Activated T-helper 17 cell treated with anti-CD3 and anti-CD28 coated beads, Interleukin-2, amount 50 U/mL, for 72 hours (primary cell): ENCODE measurements around the gene TWNK. TPM values are rescaled to one million over a fixed set of nuclear protein-coding genes. Genes with fewer than 3 reads are reported as not detected.
A peak's percentile ranks its signal among the peaks of the same experiment; 100 is the strongest.

Source experiments
- ATAC-seq: fragments of 150-1000 bp; cut with Tn5 transposase; replicated peaks from 2 replicates; pipeline ENCODE4 v1.10.0; 2021; ENCODE audit warnings: mild to moderate bottlenecking, moderate library complexity
- H3K27ac Mint-ChIP-seq: one replicate; pipeline ENCODE4 v1.8.0; 2022; ENCODE audit warnings: mixed read lengths
- H3K27me3 Mint-ChIP-seq: one replicate; pipeline ENCODE4 v1.8.0; 2022; ENCODE audit warnings: mixed read lengths
- H3K36me3 Mint-ChIP-seq: one replicate; pipeline ENCODE4 v1.8.0; 2022; ENCODE audit warnings: low read depth, mild to moderate bottlenecking, mixed read lengths
- H3K4me1 Mint-ChIP-seq: one replicate; pipeline ENCODE4 v1.8.0; 2022; ENCODE audit warnings: mixed read lengths
- H3K4me3 Mint-ChIP-seq: one replicate; pipeline ENCODE4 v1.8.0; 2022; ENCODE audit warnings: mild to moderate bottlenecking, mixed read lengths
- H3K9me3 Mint-ChIP-seq: one replicate; pipeline ENCODE4 v1.8.0; 2022; ENCODE audit warnings: mixed read lengths
- total RNA-seq, 2 donors: library from RNA; stranded (reverse); gene quantifications; one replicate each; pipeline ENCODE4 v1.2.3, GENCODE V29; 2022

Gene TWNK
- total RNA-seq = 10 to 100 TPM; 12.0 to 24.9 TPM

GRCh38 chr10:100986952-100987684, at the start of gene TWNK, which contains the start of gene MRPL43:
TWNK (plus strand) TSS chr10:100987543; CDS start chr10:100988211, 668 bp downstream.
MRPL43 (minus strand) TSS chr10:100987497; CDS start chr10:100987443, 54 bp downstream.
- ATAC-seq = peak; percentile 99
- Mint-ChIP-seq H3K4me3 (peak within 1 kb of the TSS; percentile 100), H3K27me3 (no peaks in the 10 kb centered on the region), H3K36me3 (peaks cover 46% of the 10 kb centered on the region), H3K27ac (peak within 1 kb of the TSS; percentile 95), H3K4me1 (peaks cover 26% of the 10 kb centered on the region), H3K9me3 (no peaks in the 10 kb centered on the region)

GRCh38 chr10:100939763-100940344, 47.5 kb upstream of the TWNK start:
- Mint-ChIP-seq H3K4me1 (peaks cover 10% of the 10 kb centered on the region), H3K27me3 (no peaks in the 10 kb centered on the region), H3K27ac (no peak overlapping the region), H3K9me3 (no peaks in the 10 kb centered on the region), H3K4me3 (no peak overlapping the region), H3K36me3 (peaks cover 83% of the 10 kb centered on the region)
- ATAC-seq = no peak

GRCh38 chr10:100942229-100942628, 45.1 kb upstream of the TWNK start:
- Mint-ChIP-seq H3K27me3 (no peaks in the 10 kb centered on the region), H3K36me3 (peaks cover 91% of the 10 kb centered on the region), H3K9me3 (no peaks in the 10 kb centered on the region), H3K4me1 (peaks cover 10% of the 10 kb centered on the region), H3K4me3 (no peak overlapping the region), H3K27ac (no peak overlapping the region)
- no peak for ATAC-seq

- Mint-ChIP-seq H3K36me3 (peaks cover 88% of the 10 kb centered on the region), H3K27ac (peak overlapping the region; percentile 77), H3K4me3 (peak overlapping the region; percentile 41), H3K9me3 (no peaks in the 10 kb centered on the region), H3K27me3 (no peaks in the 10 kb centered on the region), H3K4me1 (peaks cover 10% of the 10 kb centered on the region)
- ATAC-seq = peak; percentile 53
These were observed 43.8 kb upstream of the TWNK start for GRCh38 chr10:100943508-100943907.

GRCh38 chr10:100945754-100946153, 41.6 kb upstream of the TWNK start:
- Mint-ChIP-seq H3K9me3 (no peaks in the 10 kb centered on the region), H3K4me3 (no peak overlapping the region), H3K27me3 (no peaks in the 10 kb centered on the region), H3K4me1 (peaks cover 10% of the 10 kb centered on the region), H3K27ac (no peak overlapping the region), H3K36me3 (peaks cover 88% of the 10 kb centered on the region)
- ATAC-seq = no peak

GRCh38 chr10:100948916-100949315, 38.4 kb upstream of the TWNK start:
- ATAC-seq = no peak
- no peaks in the 10 kb centered on the region for H3K27me3 Mint-ChIP-seq
- no peaks in the 10 kb centered on the region for H3K9me3 Mint-ChIP-seq
- no peak overlapping the region for H3K27ac Mint-ChIP-seq
- no peak overlapping the region for H3K4me3 Mint-ChIP-seq
- no peaks in the 10 kb centered on the region for H3K4me1 Mint-ChIP-seq
- peaks cover 87% of the 10 kb centered on the region for H3K36me3 Mint-ChIP-seq

GRCh38 chr10:100960251-100960650, 27.1 kb upstream of the TWNK start:
- no peak for ATAC-seq
- Mint-ChIP-seq H3K9me3 (no peaks in the 10 kb centered on the region), H3K27ac (no peak overlapping the region), H3K4me3 (no peak overlapping the region), H3K4me1 (no peaks in the 10 kb centered on the region), H3K36me3 (peaks cover 94% of the 10 kb centered on the region), H3K27me3 (no peaks in the 10 kb centered on the region)

GRCh38 chr10:100962351-100963080, 24.8 kb upstream of the TWNK start:
- peaks cover 77% of the 10 kb centered on the region for H3K36me3 Mint-ChIP-seq
- no peaks in the 10 kb centered on the region for H3K9me3 Mint-ChIP-seq
- no peaks in the 10 kb centered on the region for H3K27me3 Mint-ChIP-seq
- no peaks in the 10 kb centered on the region for H3K4me1 Mint-ChIP-seq
- H3K27ac Mint-ChIP-seq = no peak overlapping the region
- no peak for ATAC-seq
- H3K4me3 Mint-ChIP-seq = no peak overlapping the region

- peaks cover 67% of the 10 kb centered on the region for H3K36me3 Mint-ChIP-seq
- no peaks in the 10 kb centered on the region for H3K27me3 Mint-ChIP-seq
- peaks cover 10% of the 10 kb centered on the region for H3K4me1 Mint-ChIP-seq
- no peak overlapping the region for H3K4me3 Mint-ChIP-seq
- no peak overlapping the region for H3K27ac Mint-ChIP-seq
- ATAC-seq = no peak
- no peaks in the 10 kb centered on the region for H3K9me3 Mint-ChIP-seq
These were observed 23.5 kb upstream of the TWNK start for GRCh38 chr10:100963826-100964225.

- no peak overlapping the region for H3K27ac Mint-ChIP-seq
These were observed 21.5 kb upstream of the TWNK start for GRCh38 chr10:100965820-100966219.

GRCh38 chr10:100966887-100967286, 20.5 kb upstream of the TWNK start:
- H3K27ac Mint-ChIP-seq = no peak overlapping the region
- H3K27me3 Mint-ChIP-seq = no peaks in the 10 kb centered on the region
- no peak for ATAC-seq
- peaks cover 37% of the 10 kb centered on the region for H3K36me3 Mint-ChIP-seq
- peaks cover 11% of the 10 kb centered on the region for H3K4me1 Mint-ChIP-seq
- no peaks in the 10 kb centered on the region for H3K9me3 Mint-ChIP-seq
- no peak overlapping the region for H3K4me3 Mint-ChIP-seq

More at GRCh38 chr10:100965820-100966219, 21.5 kb upstream of the TWNK start:
- H3K4me1 Mint-ChIP-seq = peaks cover 11% of the 10 kb centered on the region
- H3K4me3 Mint-ChIP-seq = no peak overlapping the region
- no peaks in the 10 kb centered on the region for H3K27me3 Mint-ChIP-seq
- ATAC-seq = no peak
- H3K36me3 Mint-ChIP-seq = peaks cover 47% of the 10 kb centered on the region
- no peaks in the 10 kb centered on the region for H3K9me3 Mint-ChIP-seq

- H3K4me3 Mint-ChIP-seq = no peak overlapping the region
These were observed 20.0 kb upstream of the TWNK start for GRCh38 chr10:100967332-100967731.

GRCh38 chr10:100968062-100968736, 19.1 kb upstream of the TWNK start:
- Mint-ChIP-seq H3K27ac (no peak overlapping the region), H3K4me1 (peaks cover 11% of the 10 kb centered on the region), H3K36me3 (peaks cover 24% of the 10 kb centered on the region), H3K4me3 (peak overlapping the region; percentile 55), H3K27me3 (no peaks in the 10 kb centered on the region), H3K9me3 (no peaks in the 10 kb centered on the region)
- no peak for ATAC-seq

More at GRCh38 chr10:100967332-100967731, 20.0 kb upstream of the TWNK start:
- Mint-ChIP-seq H3K36me3 (peaks cover 32% of the 10 kb centered on the region), H3K9me3 (no peaks in the 10 kb centered on the region), H3K27me3 (no peaks in the 10 kb centered on the region), H3K27ac (no peak overlapping the region), H3K4me1 (peaks cover 11% of the 10 kb centered on the region)
- no peak for ATAC-seq

GRCh38 chr10:100968863-100969186, 18.5 kb upstream of the TWNK start:
- no peaks in the 10 kb centered on the region for H3K27me3 Mint-ChIP-seq
- H3K36me3 Mint-ChIP-seq = peaks cover 17% of the 10 kb centered on the region
- no peak overlapping the region for H3K27ac Mint-ChIP-seq
- H3K9me3 Mint-ChIP-seq = no peaks in the 10 kb centered on the region
- peaks cover 11% of the 10 kb centered on the region for H3K4me1 Mint-ChIP-seq
- ATAC-seq = peak; percentile 13
- peak overlapping the region; percentile 55 for H3K4me3 Mint-ChIP-seq
